Stomach (tissue), 19 donors: ENCODE results near the gene RNH1. TPM values are rescaled to one million over a fixed set of nuclear protein-coding genes. Genes with fewer than 3 reads are reported as not detected.

Source experiments
- DNase-seq, 2 donors: peaks; one replicate each; pipeline versions ENCODE4 v3.0.0 to v3.0.0-alpha.2; 2013 to 2019
- H3K27ac ChIP-seq, 5 donors: fragments of 200-600 bp in 4 of 5; sonication (generic) in 4 of 5; one replicate each; pipeline ENCODE4 v1.5.1; 2013 to 2019; ENCODE audit warnings: mild to moderate bottlenecking in 1 of 5, moderate library complexity in 1 of 5
- H3K27me3 ChIP-seq, 3 donors: fragments of 200-600 bp; sonication (generic); one replicate each; pipeline ENCODE4 v1.5.1; 2017 to 2019; ENCODE audit warnings: mixed run types in 1 of 3
- H3K36me3 ChIP-seq, 4 donors: fragments of 200-600 bp; sonication (generic); 1 replicate in 3 of 4; 2 replicates in 1 of 4; pipeline ENCODE4 v1.5.1; 2016 to 2019
- H3K4me1 ChIP-seq, 4 donors: fragments of 200-600 bp; sonication (generic); one replicate each; pipeline ENCODE4 v1.5.1; 2016 to 2019
- H3K4me3 ChIP-seq, 4 donors: fragments of 200-600 bp; sonication (generic) in 3 of 4; one replicate each; pipeline ENCODE4 v1.5.1; 2016 to 2019; ENCODE audit warnings: mild to moderate bottlenecking in 1 of 4
- H3K9me3 ChIP-seq, 4 donors: fragments of 200-600 bp; sonication (generic); one replicate each; pipeline ENCODE4 v1.5.1; 2016 to 2019
- EP300 ChIP-seq: sonication (generic); formaldehyde crosslinking; IDR thresholded peaks from one replicate; pipeline ENCODE4 v1.6.1; 2017; ENCODE audit warnings: antibody characterized with exemption
- POLR2A ChIP-seq, 4 donors: fragments of 450-650 bp; IDR thresholded peaks; one replicate each; pipeline ENCODE4 v1.6.1; 2016; ENCODE audit warnings: antibody characterized with exemption in 4 of 4, control low read depth in 2 of 4, mild to moderate bottlenecking in 1 of 4, moderate library complexity in 1 of 4
- POLR2AphosphoS5 ChIP-seq, 3 donors: sonication (generic); formaldehyde crosslinking; IDR thresholded peaks; one replicate each; pipeline ENCODE4 v1.6.1; 2016; ENCODE audit warnings: antibody characterized with exemption in 3 of 3
- WGBS, 5 donors: extraction: QIAGEN DNeasy Blood & Tissue Kit in 3 of 5; methylation state at CpG; one replicate each; pipeline versions ENCODE4 v1.1.5 to v1.1.7; 2013 to 2018; 5-methylcytosine and 5-hydroxymethylcytosine counted together
- intact Hi-C: fragments of 100-400 bp; cut with DNase I; formaldehyde crosslinking; loops from one replicate; pipeline ENCODE4 v1.15.1; 2023; ENCODE audit warnings: low total_unique reads
- long read RNA-seq, 10 donors: transcript quantifications; one replicate each; lab custom pipeline, GENCODE V29; 2026
- polyA plus RNA-seq, 3 donors: library from polyadenylated mRNA; stranded (reverse); fragments of 200-250 nt; gene quantifications; one replicate each; pipeline ENCODE4 v1.2.3, GENCODE V29; 2013
- total RNA-seq, 5 donors: library from RNA; depleted of rRNA; stranded (reverse); fragments of >200 nt; gene quantifications; one replicate each; pipeline versions ENCODE4 v1.1.0 to v1.2.3, GENCODE V29; 2014 to 2016
- TF ChIP-seq, protein P1 (sequence below), 7 experiments: fragments of 450-650 bp in 4 of 7; fragments of 200-600 bp in 3 of 7; sonication (generic) in 3 of 7; IDR thresholded peaks; one replicate each; pipeline ENCODE4 v1.5.1; 2016 to 2019; ENCODE audit warnings: antibody characterized with exemption in 7 of 7, control low read depth in 2 of 7, mild to moderate bottlenecking in 1 of 7
- donor health status: healthy with polysubstance abuse.
- donor health status: Bipolar disorder and iron deficiency.
- donor health status: healthy.

RNH1 gene
- total RNA-seq, result 100 to 1,000 TPM in 4 of 5 donors, 10 to 100 TPM in 1; 61.3 to 260 (median 137) TPM
- polyA plus RNA-seq, result 100 to 1,000 TPM in 2 of 3 donors, 10 to 100 TPM in 1; 95.3 to 149 (median 106) TPM
- long read RNA-seq, donor 1, transcript RNH1-203 (10 exons, 1,722 nt), result major isoform, 7 of 28 reads
- long read RNA-seq, donor 1, partial matches to known transcripts, result 12 of 28 reads
- long read RNA-seq, donor 1, other reads (novel, unspliced or antisense), result 0 of 28 reads
- long read RNA-seq, donor 2, transcript RNH1-203 (10 exons, 1,722 nt), result minor isoform, 7 of 30 reads
- long read RNA-seq, donor 2, transcript RNH1-202 (10 exons, 1,791 nt), result major isoform, 10 of 30 reads
- long read RNA-seq, donor 2, partial matches to known transcripts, result 9 of 30 reads
- long read RNA-seq, donor 2, other reads (novel, unspliced or antisense), result 0 of 30 reads
- long read RNA-seq, donor 3, transcript RNH1-203 (10 exons, 1,722 nt), result major isoform, 8 of 18 reads
- long read RNA-seq, donor 3, partial matches to known transcripts, result 6 of 18 reads
- long read RNA-seq, donor 3, other reads (novel, unspliced or antisense), result 0 of 18 reads
- long read RNA-seq, donor 4, result 0 reads
- long read RNA-seq, donor 5, transcript RNH1-203 (10 exons, 1,722 nt), result major isoform, 10 of 36 reads
- long read RNA-seq, donor 5, transcript RNH1-224 (9 exons, 2,973 nt), result minor isoform, 7 of 36 reads
- long read RNA-seq, donor 5, transcript RNH1-202 (10 exons, 1,791 nt), result minor isoform, 7 of 36 reads
- long read RNA-seq, donor 5, partial matches to known transcripts, result 5 of 36 reads
- long read RNA-seq, donor 5, other reads (novel, unspliced or antisense), result 0 of 36 reads
- long read RNA-seq, donor 6, transcript RNH1-202 (10 exons, 1,791 nt), result minor isoform, 13 of 88 reads
- long read RNA-seq, donor 6, transcript RNH1-203 (10 exons, 1,722 nt), result major isoform, 17 of 88 reads
- long read RNA-seq, donor 6, partial matches to known transcripts, result 45 of 88 reads
- long read RNA-seq, donor 6, other reads (novel, unspliced or antisense), result 0 of 88 reads
- long read RNA-seq, donor 7, transcript RNH1-203 (10 exons, 1,722 nt), result minor isoform, 7 of 42 reads
- long read RNA-seq, donor 7, transcript RNH1-202 (10 exons, 1,791 nt), result major isoform, 8 of 42 reads
- long read RNA-seq, donor 7, partial matches to known transcripts, result 18 of 42 reads
- long read RNA-seq, donor 7, other reads (novel, unspliced or antisense), result 0 of 42 reads
- long read RNA-seq, donor 8, transcript RNH1-203 (10 exons, 1,722 nt), result major isoform, 8 of 25 reads
- long read RNA-seq, donor 8, transcript RNH1-202 (10 exons, 1,791 nt), result minor isoform, 6 of 25 reads
- long read RNA-seq, donor 8, partial matches to known transcripts, result 7 of 25 reads
- long read RNA-seq, donor 8, other reads (novel, unspliced or antisense), result 0 of 25 reads
- long read RNA-seq, donor 9, partial matches to known transcripts, result 0 of 13 reads
- long read RNA-seq, donor 9, other reads (novel, unspliced or antisense), result 0 of 13 reads
- long read RNA-seq, donor 10, partial matches to known transcripts, result 0 of 6 reads
- long read RNA-seq, donor 10, other reads (novel, unspliced or antisense), result 0 of 6 reads

DNA sequence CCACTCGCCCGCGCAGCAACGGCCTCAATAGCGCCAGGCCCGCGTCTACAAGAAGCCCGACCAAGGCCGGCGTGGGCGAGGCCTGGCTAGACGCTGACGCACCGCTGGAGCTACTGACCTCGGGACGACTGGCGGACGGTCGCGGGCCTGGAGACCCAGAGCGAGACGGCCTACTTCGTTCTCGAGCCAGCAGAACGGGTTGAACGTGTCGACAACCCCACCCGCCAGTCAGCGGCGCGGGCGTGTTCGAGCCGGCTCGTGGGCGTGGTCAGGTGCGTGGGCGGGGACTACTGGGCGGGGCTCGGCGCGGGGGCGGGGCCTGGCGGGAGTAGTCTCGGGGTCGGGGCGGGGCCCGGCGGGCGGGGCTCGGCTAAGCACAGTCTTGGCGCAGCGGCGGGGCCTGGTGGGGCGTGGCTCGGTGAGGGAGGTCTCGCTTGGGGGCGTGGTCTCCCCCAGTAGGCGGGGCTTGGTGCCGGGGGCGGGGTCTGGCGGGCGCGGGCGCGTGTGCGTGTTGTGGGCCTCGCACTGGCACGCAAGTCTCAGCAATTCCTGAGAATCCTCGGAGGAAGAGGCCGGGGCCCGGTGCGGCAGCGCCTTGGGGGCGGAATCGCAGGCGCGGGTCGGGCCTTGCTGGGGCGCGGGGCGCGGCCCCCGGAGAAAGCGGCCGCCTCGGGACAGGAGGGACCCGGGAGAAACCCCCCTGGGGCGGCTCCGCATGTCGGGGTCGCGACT lies at the start of gene RNH1:
TSS of gene RNH1 (minus strand) at position 248 of the 732 bp plus-strand sequence. CDS start 5,080 bp downstream, outside the sequence.
- H3K4me3 ChIP-seq, result peak within 1 kb of the TSS; percentile 56 to 88 (median 62)
- intact Hi-C loops, result no loop called here
- H3K27ac ChIP-seq, result peak within 1 kb of the TSS; percentile 98 to 100 (median 99)
- TF ChIP-seq POLR2A (IDR thresholded peaks at IDR 0.05) (no peak), POLR2AphosphoS5 (IDR thresholded peaks at IDR 0.05) (peak in 1 of 3 donors; percentile 85), EP300 (no peak)
- TF ChIP-seq, protein P1, sequence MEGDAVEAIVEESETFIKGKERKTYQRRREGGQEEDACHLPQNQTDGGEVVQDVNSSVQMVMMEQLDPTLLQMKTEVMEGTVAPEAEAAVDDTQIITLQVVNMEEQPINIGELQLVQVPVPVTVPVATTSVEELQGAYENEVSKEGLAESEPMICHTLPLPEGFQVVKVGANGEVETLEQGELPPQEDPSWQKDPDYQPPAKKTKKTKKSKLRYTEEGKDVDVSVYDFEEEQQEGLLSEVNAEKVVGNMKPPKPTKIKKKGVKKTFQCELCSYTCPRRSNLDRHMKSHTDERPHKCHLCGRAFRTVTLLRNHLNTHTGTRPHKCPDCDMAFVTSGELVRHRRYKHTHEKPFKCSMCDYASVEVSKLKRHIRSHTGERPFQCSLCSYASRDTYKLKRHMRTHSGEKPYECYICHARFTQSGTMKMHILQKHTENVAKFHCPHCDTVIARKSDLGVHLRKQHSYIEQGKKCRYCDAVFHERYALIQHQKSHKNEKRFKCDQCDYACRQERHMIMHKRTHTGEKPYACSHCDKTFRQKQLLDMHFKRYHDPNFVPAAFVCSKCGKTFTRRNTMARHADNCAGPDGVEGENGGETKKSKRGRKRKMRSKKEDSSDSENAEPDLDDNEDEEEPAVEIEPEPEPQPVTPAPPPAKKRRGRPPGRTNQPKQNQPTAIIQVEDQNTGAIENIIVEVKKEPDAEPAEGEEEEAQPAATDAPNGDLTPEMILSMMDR (IDR thresholded peaks at IDR 0.05), result peak in 1 of 7 experiments; percentile 16
- peaks cover 35 to 54% (median 51%) of the 10 kb centered on the region in 4 donors for H3K4me1 ChIP-seq
- H3K9me3 ChIP-seq, result no peaks in the 10 kb centered on the region
- no peaks in the 10 kb centered on the region for H3K27me3 ChIP-seq
- 0 to 1% (median 1%) methylated on average over 57 to 93 of the region's 93 CpGs; no CpG with 5 or more reads in 1 of the 5 donors for WGBS, 5 donors
- H3K36me3 ChIP-seq, result peaks cover 0 to 33% (median 31%) of the 10 kb centered on the region in 4 donors
- peak; percentile 98 to 99 for DNase-seq

DNA sequence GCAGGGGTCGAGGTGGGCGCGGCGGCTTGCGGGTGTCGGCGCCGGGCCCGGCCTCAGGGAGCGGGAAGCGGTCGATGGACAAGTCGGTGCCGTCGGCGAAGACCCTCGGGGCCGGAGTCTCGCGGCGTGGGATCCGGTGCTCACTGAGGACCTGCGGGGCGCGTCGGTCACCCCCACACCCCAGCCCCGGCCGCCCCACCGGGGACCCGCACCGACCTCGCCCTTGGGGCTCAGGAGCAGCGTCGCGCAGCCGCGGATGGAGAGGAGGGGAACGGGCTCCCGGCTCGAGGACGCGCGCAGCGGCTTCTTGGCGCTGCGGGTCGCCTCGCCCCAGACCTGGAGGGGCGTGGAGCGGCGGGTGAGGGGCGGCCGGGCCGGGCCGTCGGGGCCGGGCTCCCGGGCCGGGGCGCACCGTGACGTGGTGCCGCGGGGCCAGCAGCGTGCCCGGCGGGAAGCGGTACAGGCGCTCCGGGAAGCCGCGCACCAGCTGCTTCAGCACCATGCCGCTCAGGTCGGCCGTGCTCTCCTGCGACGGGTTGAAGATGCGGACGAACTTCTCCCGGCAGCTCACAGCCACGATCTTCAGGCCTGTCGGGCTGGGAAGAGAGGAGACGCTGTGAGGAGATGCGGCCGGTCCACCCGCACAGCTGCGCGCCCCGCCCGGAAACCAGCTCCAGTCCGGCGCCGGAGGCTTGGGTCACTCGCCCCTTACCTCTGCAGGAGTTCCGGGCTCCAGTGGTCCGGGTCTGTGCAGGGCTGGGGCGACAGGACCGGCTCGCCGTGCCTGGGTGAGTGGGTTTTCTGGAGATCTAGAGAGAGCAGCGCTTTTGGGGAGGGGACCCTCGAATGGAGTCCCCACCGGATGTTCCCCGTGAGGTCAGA lies 49.0 kb upstream of the RNH1 start:
- peaks cover 30 to 43% (median 37%) of the 10 kb centered on the region in 4 donors for H3K4me1 ChIP-seq
- peak overlapping the region in 1 of 5 donors; percentile 10 for H3K27ac ChIP-seq
- 5 to 50% (median 10%) methylated on average over 10 to 103 of the region's 104 CpGs for WGBS, 5 donors
- DNase-seq, result peak; percentile 48 to 58
- no peaks in the 10 kb centered on the region for H3K9me3 ChIP-seq
- H3K36me3 ChIP-seq, result no peaks in the 10 kb centered on the region
- peak overlapping the region; percentile 32 to 51 (median 40) for H3K4me3 ChIP-seq
- TF ChIP-seq POLR2AphosphoS5 (IDR thresholded peaks at IDR 0.05) (no peak), POLR2A (IDR thresholded peaks at IDR 0.05) (no peak), EP300 (no peak)
- TF ChIP-seq, protein P1 (IDR thresholded peaks at IDR 0.05), result no peak
- H3K27me3 ChIP-seq, result peaks cover 0 to 87% (median 45%) of the 10 kb centered on the region in 3 donors
- intact Hi-C loops, result no loop called here

DNA sequence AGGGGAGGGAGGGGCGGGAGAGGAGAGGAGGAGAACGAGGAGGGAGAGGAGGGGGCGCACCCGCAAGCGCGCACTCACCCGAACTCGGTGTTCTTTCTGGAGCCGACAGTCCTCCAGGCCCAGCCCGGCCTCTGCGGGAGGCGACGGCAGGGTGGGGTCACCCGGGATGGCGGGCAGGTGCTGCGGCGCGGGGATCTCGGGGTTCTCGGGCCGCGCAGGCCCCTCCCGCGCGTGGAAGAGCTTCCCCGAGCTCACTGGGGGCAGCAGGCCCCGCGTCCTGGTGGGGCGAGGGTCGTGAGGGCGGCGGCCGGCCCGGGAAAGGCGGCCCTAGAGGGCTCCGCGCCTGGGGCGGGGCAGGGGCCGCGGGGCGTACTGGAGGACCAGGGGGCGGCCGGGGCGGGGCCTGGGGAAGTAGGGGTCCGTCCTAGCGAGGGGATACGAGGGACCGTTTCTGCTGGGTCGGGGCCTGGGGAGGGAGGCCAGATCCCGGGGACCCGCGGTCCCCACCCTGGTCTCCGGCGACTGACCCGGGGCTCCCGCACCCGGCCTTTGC lies 48.3 kb upstream of the RNH1 start:
- H3K27me3 ChIP-seq, result peaks cover 0 to 92% (median 45%) of the 10 kb centered on the region in 3 donors
- H3K9me3 ChIP-seq, result no peaks in the 10 kb centered on the region
- H3K36me3 ChIP-seq, result peaks cover 0 to 2% (median 0%) of the 10 kb centered on the region in 4 donors
- intact Hi-C loops, result no loop called here
- no peak for DNase-seq
- TF ChIP-seq, protein P1 (IDR thresholded peaks at IDR 0.05), result peak in 1 of 7 experiments; percentile 24
- TF ChIP-seq POLR2A (IDR thresholded peaks at IDR 0.05) (no peak), EP300 (no peak)
- WGBS, 5 donors, result 1 to 4% (median 1%) methylated on average over 24 to 53 of the region's 57 CpGs
- peak overlapping the region; percentile 32 to 51 (median 40) for H3K4me3 ChIP-seq
- H3K4me1 ChIP-seq, result peaks cover 28 to 39% (median 35%) of the 10 kb centered on the region in 4 donors
- peak overlapping the region in 1 of 5 donors; percentile 10 for H3K27ac ChIP-seq
